SJCRH30 (cell line): ENCODE data around the gene ULK4. TPM values are rescaled to one million over a fixed set of nuclear protein-coding genes. Genes with fewer than 3 reads are reported as not detected.

Experiments used
- DNase-seq, 2 experiments: peaks; one replicate each; pipeline ENCODE4 v3.0.0-alpha.2; 2015 to 2020
- H3K27ac ChIP-seq: fragments of 250-450 bp; sonication (Bioruptor Pico); 2 replicates; pipeline ENCODE4 v1.5.1; 2020; ENCODE audit warnings: mild to moderate bottlenecking, moderate library complexity
- H3K27me3 ChIP-seq: fragments of 250-450 bp; sonication (Bioruptor Pico); 2 replicates; pipeline ENCODE4 v1.5.1; 2020; ENCODE audit warnings: mild to moderate bottlenecking, moderate library complexity
- H3K36me3 ChIP-seq: fragments of 250-450 bp; sonication (Bioruptor Pico); 2 replicates; pipeline ENCODE4 v1.5.1; 2020; ENCODE audit warnings: mild to moderate bottlenecking, moderate library complexity
- H3K4me1 ChIP-seq: fragments of 250-450 bp; sonication (Bioruptor Pico); 2 replicates; pipeline ENCODE4 v1.5.1; 2020; ENCODE audit warnings: mild to moderate bottlenecking, moderate library complexity
- H3K4me3 ChIP-seq: fragments of 250-450 bp; sonication (Bioruptor Pico); 2 replicates; pipeline ENCODE4 v1.5.1; 2020; ENCODE audit warnings: mild to moderate bottlenecking, moderate library complexity
- H3K9me3 ChIP-seq: fragments of 250-450 bp; sonication (Bioruptor Pico); replicated peaks from 2 replicates; pipeline ENCODE4 v1.5.1; 2020; ENCODE audit warnings: mild to moderate bottlenecking, moderate library complexity
- total RNA-seq: library from RNA; depleted of rRNA; stranded (reverse); fragments of >200 nt; shearing (Covaris generic); gene quantifications from 2 replicates; pipeline ENCODE4 v1.2.3, GENCODE V29; 2014

The ULK4 gene
- total RNA-seq, 1 experiment from 2014 or later = 6.4 TPM

DNA sequence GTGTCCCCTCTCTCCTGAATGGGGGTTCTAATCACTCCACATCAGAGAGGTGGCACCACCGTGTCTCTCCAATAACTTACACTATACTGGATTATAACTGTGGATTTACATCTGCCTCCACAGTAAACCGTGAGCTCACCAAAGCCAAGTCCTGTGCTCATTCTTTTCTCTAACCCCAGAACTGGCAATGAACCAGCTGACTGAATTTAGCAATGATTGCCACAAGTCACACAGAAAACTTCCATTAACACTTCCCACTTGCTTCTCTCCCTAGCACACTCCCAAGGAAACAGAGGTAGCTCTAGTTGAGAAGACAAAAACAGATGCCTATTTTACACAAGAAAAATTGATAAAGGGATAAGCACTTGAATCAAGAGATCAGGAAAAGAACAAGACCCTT is 361.3 kb downstream of the ULK4 start:
- Histone ChIP-seq H3K9me3 (no peaks in the 10 kb centered on the region), H3K4me1 (no peaks in the 10 kb centered on the region), H3K36me3 (no peaks in the 10 kb centered on the region), H3K27ac (no peak overlapping the region), H3K4me3 (no peak overlapping the region), H3K27me3 (no peaks in the 10 kb centered on the region)
- no peak for DNase-seq

DNA sequence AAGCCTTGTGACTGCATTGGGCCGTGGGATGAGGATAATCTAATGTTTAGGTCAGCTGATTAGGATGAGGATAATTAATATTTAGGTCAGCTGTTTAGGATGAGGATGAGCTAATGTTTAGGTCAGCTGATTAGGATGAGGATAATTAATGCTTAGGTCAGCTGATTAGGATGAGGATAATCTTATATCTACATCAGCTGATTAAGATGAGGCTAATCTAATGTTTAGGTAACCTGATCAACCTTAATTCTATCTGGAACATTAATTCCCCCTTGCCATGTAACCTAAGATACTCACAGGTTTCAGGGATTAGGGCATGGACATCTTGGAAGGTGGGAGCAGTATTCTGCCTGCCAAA is 362.8 kb downstream of the ULK4 start:
- H3K27me3 ChIP-seq = no peaks in the 10 kb centered on the region
- DNase-seq = no peak
- no peaks in the 10 kb centered on the region for H3K9me3 ChIP-seq
- no peaks in the 10 kb centered on the region for H3K36me3 ChIP-seq
- H3K4me3 ChIP-seq = no peak overlapping the region
- H3K4me1 ChIP-seq = no peaks in the 10 kb centered on the region
- H3K27ac ChIP-seq = no peak overlapping the region

DNA sequence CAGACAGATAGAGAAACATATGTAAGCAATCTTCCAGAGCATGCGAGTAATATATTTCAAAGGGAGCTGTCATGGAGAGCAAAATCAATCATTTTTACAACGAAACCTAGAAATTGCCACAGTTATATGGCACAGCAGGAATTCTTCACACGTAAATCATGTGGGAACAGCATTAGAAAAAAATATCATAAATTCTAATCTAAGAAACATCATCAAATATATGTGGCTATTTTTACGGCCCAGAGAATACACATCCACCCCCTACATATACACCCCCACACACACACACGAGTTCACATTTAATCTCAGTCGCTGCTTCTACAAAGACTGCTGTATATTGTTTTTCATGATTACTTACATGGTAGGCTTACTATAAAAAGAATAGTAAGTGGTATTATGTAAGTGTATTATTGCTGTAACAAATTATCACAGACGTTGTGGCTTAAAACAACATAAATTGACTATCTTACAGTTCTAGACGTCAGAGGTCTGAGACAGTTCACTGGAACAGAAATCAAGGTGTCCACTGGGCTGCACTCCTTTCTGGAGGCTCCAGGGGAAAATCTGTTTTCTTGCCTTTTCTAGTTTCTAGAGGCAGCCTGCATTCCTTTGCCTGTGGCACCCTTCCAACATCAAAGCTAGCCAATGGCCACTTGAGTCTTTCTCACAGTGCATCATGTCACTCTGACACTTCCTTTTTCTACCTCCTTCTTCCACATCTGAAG is 363.3 kb downstream of the ULK4 start:
- DNase-seq = no peak

DNA sequence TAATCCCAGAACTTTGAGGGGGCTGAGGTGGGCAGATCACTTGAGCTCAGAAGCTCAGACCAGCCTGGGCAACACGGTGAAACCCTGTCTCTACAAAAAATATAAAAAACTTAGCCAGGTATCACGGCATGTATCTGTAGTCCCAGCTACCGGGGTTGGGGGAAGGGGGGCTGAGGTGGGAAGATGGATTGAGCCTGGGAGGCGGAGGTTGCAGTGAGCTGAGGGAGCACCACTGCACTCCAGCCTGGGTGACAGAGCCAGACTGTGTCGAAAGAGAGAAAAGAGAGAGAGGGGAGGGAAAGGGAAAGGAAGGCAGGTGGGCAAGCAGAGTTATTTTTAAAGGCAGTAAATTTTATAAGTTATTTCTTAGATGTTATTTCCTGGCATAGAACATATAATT is 368.1 kb downstream of the ULK4 start:
- no peak overlapping the region for H3K27ac ChIP-seq
- DNase-seq = no peak
- no peaks in the 10 kb centered on the region for H3K9me3 ChIP-seq
- H3K4me1 ChIP-seq = no peaks in the 10 kb centered on the region
- no peaks in the 10 kb centered on the region for H3K36me3 ChIP-seq
- no peak overlapping the region for H3K4me3 ChIP-seq
- H3K27me3 ChIP-seq = no peaks in the 10 kb centered on the region

More for the DNA sequence above, 363.3 kb downstream of the ULK4 start:
- Histone ChIP-seq H3K36me3 (no peaks in the 10 kb centered on the region), H3K4me1 (no peaks in the 10 kb centered on the region), H3K27me3 (no peaks in the 10 kb centered on the region), H3K4me3 (no peak overlapping the region), H3K27ac (no peak overlapping the region), H3K9me3 (no peaks in the 10 kb centered on the region)

DNA sequence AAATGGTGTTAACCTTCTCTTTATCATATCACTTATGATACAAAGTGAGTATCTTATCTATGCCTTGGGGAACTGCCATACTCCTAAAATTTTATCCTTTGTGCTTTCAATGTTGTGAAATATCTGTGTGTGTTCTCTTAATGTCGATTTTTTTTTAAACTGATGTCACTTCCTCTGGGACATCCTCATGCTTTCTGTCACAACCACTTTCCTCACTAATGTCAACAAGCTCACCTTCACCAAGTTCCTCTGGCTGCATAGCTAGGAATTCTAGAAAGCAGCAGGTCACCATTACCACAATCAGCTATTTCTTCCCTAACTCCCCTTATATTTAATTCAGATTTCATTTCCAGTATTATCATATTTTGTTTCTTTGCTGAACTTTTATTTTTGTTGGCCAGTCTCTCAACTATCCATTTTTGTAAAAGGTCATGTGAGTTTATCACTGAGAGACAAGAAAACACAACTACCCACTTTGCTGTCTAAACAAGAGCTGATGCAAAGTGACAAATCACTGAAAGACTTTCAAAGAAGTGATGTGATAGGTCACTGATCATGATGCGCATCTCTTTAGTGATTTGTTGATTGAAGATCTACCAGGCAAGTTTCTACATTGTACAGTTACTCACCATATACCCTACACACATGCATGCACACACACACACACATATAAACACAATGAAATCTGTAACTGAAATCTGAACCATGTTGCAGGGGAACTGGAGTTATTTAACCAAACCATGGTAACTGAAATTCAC is 369.0 kb downstream of the ULK4 start:
- Histone ChIP-seq H3K27me3 (no peaks in the 10 kb centered on the region), H3K36me3 (no peaks in the 10 kb centered on the region)

DNA sequence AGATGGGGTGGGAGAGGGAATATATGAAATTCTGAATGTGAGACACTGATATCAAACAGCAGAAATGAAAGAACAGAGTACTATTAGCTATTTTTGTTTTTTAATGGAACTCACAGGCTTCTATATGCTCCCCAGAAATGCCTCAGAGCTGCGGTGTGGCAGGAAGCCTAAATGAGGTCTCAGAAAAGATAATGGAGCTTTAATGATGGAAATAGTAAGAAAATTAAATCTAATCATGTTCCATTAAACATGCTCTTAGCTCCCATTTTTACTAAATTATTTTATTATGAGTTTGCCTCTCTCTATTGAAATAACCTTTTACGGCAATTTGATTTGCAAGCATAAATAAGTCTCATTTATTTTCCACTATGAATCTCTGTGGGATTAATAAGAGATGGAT is 378.9 kb downstream of the ULK4 start:
- Histone ChIP-seq H3K9me3 (no peaks in the 10 kb centered on the region), H3K27ac (no peak overlapping the region), H3K4me1 (no peaks in the 10 kb centered on the region), H3K27me3 (no peaks in the 10 kb centered on the region), H3K36me3 (no peaks in the 10 kb centered on the region), H3K4me3 (no peak overlapping the region)
- no peak for DNase-seq

More for the DNA sequence above, 369.0 kb downstream of the ULK4 start:
- Histone ChIP-seq H3K4me3 (no peak overlapping the region), H3K9me3 (no peaks in the 10 kb centered on the region), H3K4me1 (no peaks in the 10 kb centered on the region), H3K27ac (no peak overlapping the region)
- no peak for DNase-seq

DNA sequence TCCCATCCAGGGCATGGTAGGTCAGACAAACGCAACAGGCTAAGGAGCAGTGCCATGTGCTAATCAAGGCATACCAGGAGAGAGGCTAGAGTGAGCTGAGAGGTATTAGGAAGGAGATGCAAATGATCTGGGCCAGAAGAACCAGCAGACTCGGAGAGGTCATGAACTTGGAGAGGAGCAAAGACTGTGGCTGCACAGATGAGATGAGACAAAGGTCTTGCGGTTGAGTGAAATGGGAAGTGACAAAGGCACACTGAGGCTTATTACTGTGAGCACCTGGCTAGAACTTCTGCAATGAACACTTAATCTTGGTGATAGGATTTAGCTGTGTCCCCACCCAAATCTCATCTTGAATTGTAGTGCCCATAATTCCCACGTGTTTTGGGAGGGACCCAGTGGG is 380.2 kb downstream of the ULK4 start:
- no peaks in the 10 kb centered on the region for H3K4me1 ChIP-seq
- no peak overlapping the region for H3K27ac ChIP-seq
- H3K27me3 ChIP-seq = no peaks in the 10 kb centered on the region
- H3K36me3 ChIP-seq = no peaks in the 10 kb centered on the region
- H3K9me3 ChIP-seq = no peaks in the 10 kb centered on the region
- DNase-seq = no peak
- H3K4me3 ChIP-seq = no peak overlapping the region

DNA sequence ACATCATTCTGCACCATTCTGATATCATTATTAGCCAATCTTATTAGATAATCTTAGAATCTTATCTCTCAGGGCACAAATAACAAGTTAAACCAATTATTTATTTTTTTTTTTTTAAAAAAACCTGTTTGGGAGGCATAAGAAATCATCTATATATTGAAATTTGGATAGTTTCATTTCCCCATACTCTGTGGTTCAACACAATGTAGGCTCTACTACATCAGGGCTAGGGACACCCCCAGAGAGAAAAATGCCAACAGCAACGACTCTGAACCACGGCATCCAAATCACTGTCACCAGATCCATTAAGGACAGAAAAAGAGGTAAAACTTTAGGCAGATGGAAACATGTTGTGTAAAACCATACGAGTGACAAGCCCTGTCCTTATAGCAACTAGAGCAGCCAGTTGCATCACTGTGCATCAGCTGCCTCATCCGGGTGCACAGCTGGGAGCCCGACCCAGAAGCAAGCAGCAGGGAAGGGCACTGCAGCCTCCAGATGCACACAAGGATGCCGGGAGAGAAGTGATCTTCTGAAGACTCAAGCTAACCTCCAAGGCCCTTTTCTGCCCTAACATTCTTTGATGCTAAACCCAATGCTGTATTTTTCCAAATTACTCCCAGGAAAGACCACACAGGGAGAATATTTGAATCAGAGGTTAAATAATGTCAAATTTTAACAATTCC is 381.5 kb downstream of the ULK4 start:
- no peak overlapping the region for H3K4me3 ChIP-seq
- H3K9me3 ChIP-seq = no peaks in the 10 kb centered on the region
- peak in 1 of 2 experiments; percentile 1 for DNase-seq

DNA sequence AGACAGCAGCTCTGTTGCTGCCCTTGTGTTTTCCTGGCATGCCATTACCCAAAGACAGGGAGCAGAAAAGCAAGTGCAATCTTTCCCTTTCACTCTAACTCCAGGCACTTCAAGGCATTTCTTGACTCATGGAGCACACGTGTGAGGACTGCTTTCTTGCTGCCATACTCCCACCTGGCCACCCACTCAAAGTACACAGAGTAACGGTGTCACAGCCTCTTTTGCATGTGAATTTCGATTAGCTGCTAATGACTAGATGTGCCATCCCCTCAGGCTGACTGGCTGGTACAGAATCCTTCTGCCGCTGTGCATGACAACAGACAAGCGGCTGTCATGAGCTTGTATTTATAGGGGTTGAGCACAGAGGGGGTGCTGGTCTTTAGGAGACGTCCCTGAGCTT is 382.0 kb downstream of the ULK4 start:
- H3K9me3 ChIP-seq = no peaks in the 10 kb centered on the region
- H3K4me3 ChIP-seq = no peak overlapping the region
- no peaks in the 10 kb centered on the region for H3K27me3 ChIP-seq
- no peak for DNase-seq
- H3K27ac ChIP-seq = no peak overlapping the region
- H3K36me3 ChIP-seq = no peaks in the 10 kb centered on the region
- H3K4me1 ChIP-seq = no peaks in the 10 kb centered on the region

More for the DNA sequence above, 381.5 kb downstream of the ULK4 start:
- Histone ChIP-seq H3K4me1 (no peaks in the 10 kb centered on the region), H3K27me3 (no peaks in the 10 kb centered on the region), H3K36me3 (no peaks in the 10 kb centered on the region), H3K27ac (no peak overlapping the region)

DNA sequence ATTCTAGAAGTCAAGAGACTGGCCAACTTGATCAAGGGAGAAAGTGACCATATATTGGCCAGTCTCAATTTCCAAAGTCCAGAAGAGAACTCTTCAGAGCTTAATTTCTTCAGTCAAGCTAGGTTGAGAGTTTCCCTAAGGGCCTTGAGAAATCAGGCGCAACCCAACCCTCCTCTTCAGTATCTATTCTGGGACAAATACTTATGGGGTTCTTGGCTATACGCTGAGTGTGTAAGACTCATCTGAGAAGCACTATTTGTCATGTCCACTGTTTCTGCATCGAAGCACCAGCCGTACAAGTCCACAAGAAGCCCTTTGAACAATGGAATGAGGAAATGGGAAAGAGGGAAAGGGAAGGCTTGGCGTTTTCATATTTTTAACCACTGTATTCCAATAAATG is 383.1 kb downstream of the ULK4 start:
- Histone ChIP-seq H3K36me3 (no peaks in the 10 kb centered on the region), H3K9me3 (no peaks in the 10 kb centered on the region), H3K27me3 (no peaks in the 10 kb centered on the region), H3K4me3 (no peak overlapping the region), H3K27ac (no peak overlapping the region), H3K4me1 (no peaks in the 10 kb centered on the region)
- DNase-seq = no peak

DNA sequence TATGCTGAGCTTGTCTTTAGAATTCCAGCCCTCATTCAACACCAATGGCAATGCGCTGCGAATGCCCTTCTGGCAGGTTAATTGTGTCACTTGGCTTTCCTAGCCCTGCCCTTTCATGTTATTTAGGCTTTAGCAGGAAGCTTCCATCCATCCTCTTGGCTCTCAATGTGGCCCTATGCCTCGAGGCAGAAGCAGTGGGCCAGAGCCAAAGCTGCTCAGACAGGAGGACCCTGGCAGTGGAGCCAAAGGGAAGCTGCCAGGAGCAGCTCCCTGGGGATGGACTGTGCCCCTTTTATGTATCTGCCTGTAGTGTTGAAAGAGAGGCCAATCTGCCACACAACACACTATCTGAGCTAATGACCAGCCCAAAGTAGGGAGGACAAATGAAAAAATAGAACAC is 386.2 kb downstream of the ULK4 start:
- DNase-seq = no peak
- no peaks in the 10 kb centered on the region for H3K36me3 ChIP-seq
- H3K27ac ChIP-seq = no peak overlapping the region
- H3K9me3 ChIP-seq = no peaks in the 10 kb centered on the region
- no peaks in the 10 kb centered on the region for H3K27me3 ChIP-seq
- no peak overlapping the region for H3K4me3 ChIP-seq
- H3K4me1 ChIP-seq = no peaks in the 10 kb centered on the region

DNA sequence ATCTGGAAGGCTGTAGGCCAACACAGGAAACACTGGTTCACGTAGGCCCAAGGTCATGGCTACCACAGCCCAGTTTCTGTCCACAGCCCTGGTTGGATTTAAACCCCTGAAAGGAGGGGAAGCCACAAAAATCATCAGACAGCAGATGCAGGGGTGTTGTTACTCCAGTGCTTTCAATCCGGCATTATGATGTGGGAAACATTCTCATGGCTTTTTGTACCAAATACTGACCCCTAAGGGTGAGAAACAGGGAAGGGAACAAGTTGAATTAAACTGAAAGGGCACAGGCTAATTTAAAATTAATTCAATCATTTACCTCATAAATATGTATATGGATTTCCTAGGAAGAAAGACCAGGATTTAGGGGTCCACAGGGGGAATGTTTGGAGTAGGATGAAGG is 387.0 kb downstream of the ULK4 start:
- Histone ChIP-seq H3K36me3 (no peaks in the 10 kb centered on the region), H3K27me3 (no peaks in the 10 kb centered on the region), H3K9me3 (no peaks in the 10 kb centered on the region), H3K4me1 (no peaks in the 10 kb centered on the region), H3K4me3 (no peak overlapping the region), H3K27ac (no peak overlapping the region)
- DNase-seq = peak in 1 of 2 experiments; percentile 7

DNA sequence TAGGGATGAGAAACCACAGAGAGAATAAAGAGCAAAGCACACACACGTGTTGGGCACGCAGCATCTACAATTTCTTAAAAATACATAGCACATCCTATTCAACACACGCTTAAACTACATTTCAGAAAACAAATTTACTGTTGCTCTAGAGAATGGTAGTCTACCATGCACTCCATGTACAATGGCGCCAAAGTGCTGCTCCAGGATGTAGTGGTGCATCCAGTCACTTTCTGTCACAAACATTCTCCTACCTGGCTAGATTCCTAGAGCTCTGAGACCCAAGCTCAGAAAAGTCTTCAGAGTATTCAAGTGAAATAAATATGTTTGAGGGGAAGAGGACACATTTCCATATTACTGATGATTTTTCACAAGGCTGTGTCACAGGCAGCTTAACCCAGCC is 388.3 kb downstream of the ULK4 start:
- H3K27ac ChIP-seq = no peak overlapping the region
- no peak overlapping the region for H3K4me3 ChIP-seq
- no peaks in the 10 kb centered on the region for H3K9me3 ChIP-seq
- H3K4me1 ChIP-seq = no peaks in the 10 kb centered on the region
- DNase-seq = no peak
- H3K36me3 ChIP-seq = no peaks in the 10 kb centered on the region
- H3K27me3 ChIP-seq = no peaks in the 10 kb centered on the region

DNA sequence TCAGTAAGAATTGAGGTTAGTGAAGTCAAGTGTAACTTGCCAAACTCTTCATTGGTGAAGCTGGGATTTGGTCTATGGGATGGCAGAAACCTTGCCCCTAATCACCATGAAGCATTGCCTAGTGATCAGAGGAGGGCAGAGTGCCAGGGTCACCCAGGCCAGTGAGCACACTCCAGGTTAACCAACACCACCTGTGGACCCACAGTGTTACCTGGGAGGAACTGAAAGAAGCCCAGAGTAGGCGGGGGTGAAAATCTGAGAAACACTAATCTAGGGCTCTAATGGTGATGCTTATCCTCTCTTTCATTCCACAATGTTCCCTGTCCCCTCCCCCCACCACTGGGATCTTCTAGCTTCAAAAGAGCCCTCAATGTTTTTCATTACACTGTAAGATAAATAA is 389.8 kb downstream of the ULK4 start:
- no peaks in the 10 kb centered on the region for H3K4me1 ChIP-seq
- H3K4me3 ChIP-seq = no peak overlapping the region
- no peak for DNase-seq
- no peak overlapping the region for H3K27ac ChIP-seq
- no peaks in the 10 kb centered on the region for H3K9me3 ChIP-seq
- no peaks in the 10 kb centered on the region for H3K36me3 ChIP-seq
- no peaks in the 10 kb centered on the region for H3K27me3 ChIP-seq

DNA sequence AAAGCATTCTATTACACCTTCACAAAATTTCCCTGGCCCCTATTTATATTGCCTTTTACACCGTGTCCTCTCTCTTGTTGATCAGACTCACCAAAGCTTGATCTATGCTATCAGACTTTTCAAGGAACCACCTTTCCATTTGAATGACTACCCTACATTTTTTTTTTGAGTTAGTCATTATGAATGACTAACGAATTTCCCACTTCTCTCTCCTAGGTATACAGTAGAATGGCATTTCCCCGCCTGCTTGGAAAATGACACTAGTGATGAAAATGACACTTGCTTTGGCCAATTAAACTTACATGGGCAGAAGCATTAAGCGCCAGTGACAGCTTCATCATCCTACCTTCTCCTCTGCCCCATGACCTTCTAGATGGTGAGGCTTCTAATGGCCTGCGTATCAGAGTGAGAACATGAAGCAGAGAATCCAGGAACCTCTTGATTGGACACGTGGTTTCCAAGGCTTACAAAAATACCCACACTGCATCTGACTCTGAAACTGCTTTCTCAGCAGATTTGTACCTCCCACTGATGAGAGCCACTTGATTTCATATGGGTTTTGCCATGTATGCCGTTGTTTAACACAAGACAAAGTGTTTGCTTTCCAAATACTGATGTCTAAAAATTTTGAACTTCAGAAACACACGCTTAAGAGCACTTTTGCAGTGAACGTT is 392.1 kb downstream of the ULK4 start:
- Histone ChIP-seq H3K4me3 (no peak overlapping the region), H3K27me3 (no peaks in the 10 kb centered on the region), H3K27ac (no peak overlapping the region), H3K4me1 (no peaks in the 10 kb centered on the region), H3K36me3 (no peaks in the 10 kb centered on the region), H3K9me3 (no peaks in the 10 kb centered on the region)
- DNase-seq = no peak
